Mesenchymal stem cell (in vitro differentiated cells and primary cell): Measurements from ENCODE around the gene OR5J2.
"Not testable (repeated sequence)": the region's sequence is repeated elsewhere in the genome, so short reads cannot be mapped to it uniquely, and the experiment has no call there.

Source experiments
- DNase-seq: peaks from one replicate; pipeline ENCODE4 v3.0.0-alpha.2; 2013
- H2AFZ ChIP-seq: one replicate; pipeline ENCODE4 v1.6.1; 2013; ENCODE audit warnings: low read depth, mild to moderate bottlenecking, control low read depth, inconsistent platforms, low read length, moderate library complexity
- H2AK5ac ChIP-seq: 2 replicates; pipeline ENCODE4 v1.6.1; 2013; ENCODE audit warnings: low read length, moderate library complexity, mild to moderate bottlenecking, inconsistent platforms; ENCODE audit not compliant: severe bottlenecking
- H2BK120ac ChIP-seq: one replicate; pipeline ENCODE4 v1.6.1; 2013; ENCODE audit warnings: low read depth, mild to moderate bottlenecking, inconsistent platforms, low read length, moderate library complexity
- H2BK12ac ChIP-seq, 2 experiments: one replicate each; pipeline ENCODE4 v1.6.1; 2013; ENCODE audit warnings: inconsistent platforms in 2 of 2, low read length in 2 of 2, mild to moderate bottlenecking in 2 of 2, moderate library complexity in 2 of 2, control low read depth in 1 of 2
- H2BK15ac ChIP-seq: one replicate; pipeline ENCODE4 v1.6.1; 2013; ENCODE audit warnings: mild to moderate bottlenecking, low read depth, inconsistent platforms; ENCODE audit not compliant: poor library complexity, severe bottlenecking
- H2BK5ac ChIP-seq: 2 replicates; pipeline ENCODE4 v1.6.1; 2013; ENCODE audit warnings: low read depth, mild to moderate bottlenecking, low read length, control low read depth, inconsistent platforms; ENCODE audit not compliant: poor library complexity, severe bottlenecking
- H3K14ac ChIP-seq, 2 experiments: one replicate each; pipeline ENCODE4 v1.6.1; 2013; ENCODE audit warnings: inconsistent platforms in 2 of 2, low read length in 2 of 2, control low read depth in 1 of 2, mild to moderate bottlenecking in 1 of 2, moderate library complexity in 1 of 2
- H3K18ac ChIP-seq, 2 experiments: one replicate each; pipeline ENCODE4 v1.6.1; 2013; ENCODE audit warnings: inconsistent platforms in 2 of 2, low read length in 2 of 2, control low read depth in 1 of 2, low read depth in 1 of 2, mild to moderate bottlenecking in 1 of 2
- H3K23ac ChIP-seq, 2 experiments: one replicate each; pipeline ENCODE4 v1.6.1; 2013; ENCODE audit warnings: inconsistent platforms in 2 of 2, low read length in 2 of 2, mild to moderate bottlenecking in 2 of 2, moderate library complexity in 2 of 2, control low read depth in 1 of 2
- H3K27ac ChIP-seq: 2 replicates; pipeline ENCODE4 v1.5.1; 2013; ENCODE audit warnings: mild to moderate bottlenecking, moderate library complexity, low read length, control low read depth, inconsistent platforms; ENCODE audit not compliant: poor library complexity, severe bottlenecking
- H3K27me3 ChIP-seq, 2 experiments: 2 replicates each; pipeline versions ENCODE4 v1.6.1 to v1.7.0; 2013; ENCODE audit warnings: low read length in 2 of 2, mild to moderate bottlenecking in 2 of 2, moderate library complexity in 2 of 2, control low read depth in 1 of 2, inconsistent platforms in 1 of 2; ENCODE audit not compliant: control insufficient read depth in 1 of 2, insufficient read depth in 1 of 2
- H3K36me3 ChIP-seq, 2 experiments: 2 replicates each; pipeline versions ENCODE4 v1.6.1 to v1.7.0; 2013; ENCODE audit warnings: low read length in 2 of 2, control low read depth in 1 of 2, inconsistent platforms in 1 of 2, low read depth in 1 of 2, mild to moderate bottlenecking in 1 of 2; ENCODE audit not compliant: insufficient read depth in 2 of 2, control insufficient read depth in 1 of 2
- H3K4ac ChIP-seq, 2 experiments: one replicate each; pipeline ENCODE4 v1.6.1; 2013; ENCODE audit warnings: inconsistent platforms in 2 of 2, low read length in 2 of 2, mild to moderate bottlenecking in 2 of 2, moderate library complexity in 2 of 2, control low read depth in 1 of 2, low read depth in 1 of 2
- H3K4me1 ChIP-seq: 2 replicates; pipeline ENCODE4 v1.6.1; 2013; ENCODE audit warnings: low read depth, low read length, control low read depth; ENCODE audit not compliant: control insufficient read depth, insufficient read depth
- H3K4me2 ChIP-seq: 2 replicates; pipeline ENCODE4 v1.6.1; 2013; ENCODE audit warnings: low read length, mild to moderate bottlenecking, inconsistent platforms; ENCODE audit not compliant: poor library complexity, severe bottlenecking
- H3K4me3 ChIP-seq, 2 experiments: 2 replicates each; pipeline versions ENCODE4 v1.5.1 to v1.7.0; 2013; ENCODE audit warnings: low read length in 2 of 2, mild to moderate bottlenecking in 2 of 2, control low read depth in 1 of 2, low read depth in 1 of 2; ENCODE audit not compliant: insufficient read depth in 1 of 2
- H3K79me1 ChIP-seq: replicated peaks from 2 replicates; pipeline ENCODE4 v1.6.1; 2013; ENCODE audit warnings: mild to moderate bottlenecking, control low read depth, low read length, inconsistent platforms; ENCODE audit not compliant: poor library complexity, severe bottlenecking
- H3K9ac ChIP-seq: 2 replicates; pipeline ENCODE4 v1.7.0; 2013; ENCODE audit warnings: mild to moderate bottlenecking, low read length, moderate library complexity
- H3K9me3 ChIP-seq: 2 replicates; pipeline ENCODE4 v1.7.0; 2013; ENCODE audit warnings: mild to moderate bottlenecking, low read length; ENCODE audit not compliant: control insufficient read depth
- H4K8ac ChIP-seq: one replicate; pipeline ENCODE4 v1.6.1; 2013; ENCODE audit warnings: inconsistent platforms, mild to moderate bottlenecking, low read length, moderate library complexity
- H4K91ac ChIP-seq: one replicate; pipeline ENCODE4 v1.6.1; 2013; ENCODE audit warnings: mild to moderate bottlenecking, low read length, inconsistent platforms
- WGBS: methylation state at CpG from one replicate; pipeline ENCODE4 v1.1.7; 2013; ENCODE audit warnings: mixed read lengths; 5-methylcytosine and 5-hydroxymethylcytosine counted together

OR5J2 gene

DNA sequence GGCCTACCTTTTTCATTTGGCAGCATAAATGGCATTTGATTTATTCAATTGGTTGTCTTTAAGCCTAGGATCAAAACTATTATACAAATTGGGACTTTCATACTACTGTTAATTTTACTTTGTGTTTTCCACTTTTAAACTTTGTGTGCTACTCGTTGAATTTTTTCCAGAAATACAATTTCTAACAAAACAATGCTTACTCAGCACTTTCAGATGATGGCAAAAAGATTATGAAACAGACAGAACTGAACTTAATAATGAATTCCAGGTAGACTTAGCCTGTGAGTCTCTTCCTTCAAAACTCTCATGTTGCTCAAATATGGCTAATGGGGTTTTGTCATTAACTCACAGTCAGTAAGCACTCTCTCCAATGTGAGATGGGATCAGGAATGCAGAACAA is 31.4 kb downstream of the OR5J2 start:
- no CpG with 5 or more reads among the region's 1 CpG for WGBS
- DNase-seq: no peak

DNA sequence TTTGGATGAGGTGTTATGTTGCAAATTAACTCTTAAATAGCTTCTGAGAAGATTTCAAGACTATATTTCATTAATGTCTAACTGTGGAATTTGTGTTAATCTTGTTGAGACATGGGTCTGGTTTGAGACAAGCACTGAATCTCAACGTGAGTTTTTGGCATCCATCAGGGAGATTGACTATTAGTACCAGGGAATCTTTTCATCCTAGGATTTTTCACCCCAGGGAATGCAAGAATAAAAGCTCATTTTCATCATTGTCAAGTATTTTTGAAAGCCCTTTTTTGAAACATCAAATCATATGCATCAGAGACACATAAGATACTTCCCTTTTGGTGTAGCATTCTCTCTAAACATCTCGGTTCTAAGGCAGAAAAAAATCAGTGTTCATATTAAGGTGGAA is 38.1 kb downstream of the OR5J2 start:
- H3K4ac ChIP-seq: no peak overlapping the region
- no peak overlapping the region for H2BK12ac ChIP-seq
- H3K36me3 ChIP-seq: no peaks in the 10 kb centered on the region
- H3K9me3 ChIP-seq: peaks cover 16% of the 10 kb centered on the region
- H2AFZ ChIP-seq: no peak overlapping the region
- no peak for DNase-seq
- H3K4me2 ChIP-seq: no peak overlapping the region
- H2BK15ac ChIP-seq: no peak overlapping the region
- H3K4me1 ChIP-seq: no peaks in the 10 kb centered on the region
- no peak overlapping the region for H3K18ac ChIP-seq
- H3K27me3 ChIP-seq: no peaks in the 10 kb centered on the region
- H2AK5ac ChIP-seq: no peak overlapping the region
- H3K4me3 ChIP-seq: no peak overlapping the region
- H2BK120ac ChIP-seq: no peak overlapping the region
- 64% methylated on average over 1 of the region's 2 CpGs for WGBS
- H3K27ac ChIP-seq: no peak overlapping the region
- no peak overlapping the region for H2BK5ac ChIP-seq
- no peak overlapping the region for H3K9ac ChIP-seq
- H4K91ac ChIP-seq: no peak overlapping the region
- no peaks in the 10 kb centered on the region for H3K79me1 ChIP-seq
- H3K14ac ChIP-seq: no peak overlapping the region
- H3K23ac ChIP-seq: no peak overlapping the region
- no peak overlapping the region for H4K8ac ChIP-seq

More for the DNA sequence above, 31.4 kb downstream of the OR5J2 start:
- Histone ChIP-seq H3K4ac (no peak overlapping the region), H2BK12ac (no peak overlapping the region), H4K91ac (no peak overlapping the region), H3K14ac (no peak overlapping the region), H2AFZ (no peak overlapping the region), H3K23ac (no peak overlapping the region), H2AK5ac (no peak overlapping the region), H3K4me3 (no peak overlapping the region), H3K27me3 (no peaks in the 10 kb centered on the region), H3K27ac (no peak overlapping the region), H4K8ac (no peak overlapping the region), H3K4me1 (no peaks in the 10 kb centered on the region), H3K79me1 (no peaks in the 10 kb centered on the region), H2BK15ac (no peak overlapping the region), H3K9me3 (peaks cover 4% of the 10 kb centered on the region), H3K9ac (no peak overlapping the region), H3K4me2 (no peak overlapping the region), H3K36me3 (no peaks in the 10 kb centered on the region), H2BK5ac (no peak overlapping the region), H2BK120ac (no peak overlapping the region), H3K18ac (no peak overlapping the region)

DNA sequence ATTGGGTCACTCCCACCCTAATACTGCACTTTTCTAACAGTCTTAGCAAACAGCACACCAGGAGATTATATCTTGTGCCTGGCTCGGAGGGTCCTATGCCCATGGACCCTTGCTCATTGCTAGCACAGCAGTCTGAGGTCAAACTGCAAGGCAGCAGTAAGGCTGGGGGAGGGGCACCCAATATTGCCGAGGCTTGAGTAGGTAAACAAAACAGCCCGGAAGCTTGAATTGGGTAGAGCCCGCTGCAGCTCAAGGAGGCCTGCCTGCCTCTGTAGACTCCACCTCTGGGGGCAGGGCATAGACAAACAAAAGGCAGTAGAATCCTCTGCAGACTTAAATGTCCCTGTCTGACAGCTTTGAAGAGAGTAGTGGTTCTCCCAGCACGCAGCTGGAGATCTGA is 43.3 kb downstream of the OR5J2 start:
- not testable (repeated sequence) for H2BK15ac ChIP-seq, H2BK12ac ChIP-seq, H2AK5ac ChIP-seq, H3K79me1 ChIP-seq, H2BK120ac ChIP-seq, H3K18ac ChIP-seq, H3K4ac ChIP-seq, H2AFZ ChIP-seq, H3K4me2 ChIP-seq, H3K9ac ChIP-seq, H4K91ac ChIP-seq, H4K8ac ChIP-seq, H3K27me3 ChIP-seq, H3K4me3 ChIP-seq, H3K27ac ChIP-seq, H3K23ac ChIP-seq, H3K14ac ChIP-seq, H3K36me3 ChIP-seq, DNase-seq, H3K4me1 ChIP-seq, H2BK5ac ChIP-seq
- H3K9me3 ChIP-seq: peaks cover 11% of the 10 kb centered on the region
- WGBS: 75% methylated on average over 5 of the region's 5 CpGs
